Fibroblast of mammary gland (primary cell): Measurements from ENCODE around the gene CCIN.

ENCODE experiments used
- DNase-seq: peaks from one replicate; pipeline ENCODE4 v3.0.0-alpha.2; 2010; ENCODE audit warnings: low read depth
- H3K4me3 ChIP-seq: 2 replicates; pipeline ENCODE4 v1.5.1; 2011; ENCODE audit warnings: low read depth, mild to moderate bottlenecking, low read length, moderate library complexity; ENCODE audit not compliant: control insufficient read depth
- TF ChIP-seq, protein P1 (sequence below): conservative IDR thresholded peaks from 2 replicates; pipeline ENCODE4 v1.5.1; 2011; ENCODE audit warnings: low read depth, low read length, inconsistent platforms; ENCODE audit not compliant: control insufficient read depth, insufficient read depth

The CCIN gene

GRCh38 chr9:36135741-36136271 lies 33.4 kb upstream of the CCIN start:
- no peak for DNase-seq
- H3K4me3 ChIP-seq: peak overlapping the region; percentile 54
- TF ChIP-seq, protein P1, sequence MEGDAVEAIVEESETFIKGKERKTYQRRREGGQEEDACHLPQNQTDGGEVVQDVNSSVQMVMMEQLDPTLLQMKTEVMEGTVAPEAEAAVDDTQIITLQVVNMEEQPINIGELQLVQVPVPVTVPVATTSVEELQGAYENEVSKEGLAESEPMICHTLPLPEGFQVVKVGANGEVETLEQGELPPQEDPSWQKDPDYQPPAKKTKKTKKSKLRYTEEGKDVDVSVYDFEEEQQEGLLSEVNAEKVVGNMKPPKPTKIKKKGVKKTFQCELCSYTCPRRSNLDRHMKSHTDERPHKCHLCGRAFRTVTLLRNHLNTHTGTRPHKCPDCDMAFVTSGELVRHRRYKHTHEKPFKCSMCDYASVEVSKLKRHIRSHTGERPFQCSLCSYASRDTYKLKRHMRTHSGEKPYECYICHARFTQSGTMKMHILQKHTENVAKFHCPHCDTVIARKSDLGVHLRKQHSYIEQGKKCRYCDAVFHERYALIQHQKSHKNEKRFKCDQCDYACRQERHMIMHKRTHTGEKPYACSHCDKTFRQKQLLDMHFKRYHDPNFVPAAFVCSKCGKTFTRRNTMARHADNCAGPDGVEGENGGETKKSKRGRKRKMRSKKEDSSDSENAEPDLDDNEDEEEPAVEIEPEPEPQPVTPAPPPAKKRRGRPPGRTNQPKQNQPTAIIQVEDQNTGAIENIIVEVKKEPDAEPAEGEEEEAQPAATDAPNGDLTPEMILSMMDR: no peak

DNA sequence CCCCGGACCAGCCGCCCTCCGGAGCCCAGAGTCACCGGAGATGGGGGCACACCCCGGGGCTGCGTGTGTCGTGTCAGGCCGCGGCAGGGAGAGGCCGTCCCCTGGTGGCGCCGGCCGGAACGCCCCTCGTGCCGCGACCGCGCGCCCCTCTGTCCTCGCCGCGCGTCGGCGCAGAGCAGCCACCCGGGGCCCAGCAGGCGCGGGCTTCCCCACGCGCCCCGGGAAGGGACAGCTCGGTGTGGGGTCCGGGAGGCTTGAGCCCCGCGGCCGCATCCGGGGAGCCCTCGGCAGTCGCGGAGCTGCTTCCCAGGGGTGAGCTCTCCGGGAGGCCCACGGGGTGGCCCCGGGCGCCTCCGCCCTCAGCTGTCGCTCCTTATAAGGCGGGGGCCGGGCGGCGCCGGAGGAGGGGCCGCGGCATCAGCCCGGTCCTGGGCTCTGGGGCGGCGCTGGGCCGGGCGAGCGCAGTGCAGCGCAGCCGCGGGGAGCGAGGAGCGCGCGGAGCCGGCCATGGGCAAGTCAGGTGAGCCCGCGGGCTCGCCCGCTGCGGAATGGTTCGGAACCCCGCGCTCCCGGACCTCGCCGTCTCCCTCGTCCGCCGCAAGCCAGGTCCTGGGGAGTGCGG lies 32.8 kb upstream of the CCIN start, which contains the start of gene GLIPR2:
GLIPR2 (plus strand) TSS at position 462 of the 622 bp plus-strand sequence; CDS start at position 508, 46 bp downstream.
- peak; percentile 47 for DNase-seq
- TF ChIP-seq, protein P1: no peak
- H3K4me3 ChIP-seq: peak within 1 kb of the TSS; percentile 54

GRCh38 chr9:36136894-36137391 lies 32.2 kb upstream of the CCIN start:
- no peak for DNase-seq
- H3K4me3 ChIP-seq: peak overlapping the region; percentile 54
- TF ChIP-seq, protein P1: no peak

GRCh38 chr9:36137392-36138004 lies 31.7 kb upstream of the CCIN start:
- TF ChIP-seq, protein P1: no peak
- peak; percentile 33 for DNase-seq
- peak overlapping the region; percentile 54 for H3K4me3 ChIP-seq

DNA sequence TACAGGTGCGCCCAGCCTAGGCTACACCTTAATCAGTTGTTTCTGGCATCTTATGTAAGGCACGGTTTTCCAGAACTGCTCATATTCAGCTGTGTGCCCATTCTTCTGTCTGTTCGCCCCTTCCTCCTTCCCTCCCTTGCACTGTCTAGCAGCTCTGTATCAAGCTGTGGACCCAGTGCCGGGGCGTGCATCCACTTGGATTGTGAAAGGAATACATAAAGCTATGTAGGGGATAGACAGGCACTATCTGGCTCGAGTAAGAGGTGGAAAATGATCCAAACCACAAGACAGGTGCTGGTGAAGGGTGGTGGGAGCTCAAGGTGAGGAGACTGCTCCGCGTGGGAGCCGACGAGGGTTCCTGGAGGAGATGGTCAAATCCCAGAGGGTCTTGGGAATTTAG lies 30.7 kb upstream of the CCIN start:
- H3K4me3 ChIP-seq: no peak overlapping the region
- TF ChIP-seq, protein P1: no peak

GRCh38 chr9:36138901-36139300 lies 30.3 kb upstream of the CCIN start:
- no peak for DNase-seq
- H3K4me3 ChIP-seq: no peak overlapping the region
- TF ChIP-seq, protein P1: no peak

More for the DNA sequence above, 30.7 kb upstream of the CCIN start:
- no peak for DNase-seq
